NOMO-1 (cell line): ENCODE results near the gene TMEM121B.
"Not testable (repeated sequence)": the region's sequence is repeated elsewhere in the genome, so short reads cannot be mapped to it uniquely, and the experiment has no call there.

Experiments
- DNase-seq, 2 experiments: peaks; one replicate each; lab custom pipeline; 2025; ENCODE audit not compliant: unreplicated experiment in 2 of 2; lab: John Stamatoyannopoulos, UW

The TMEM121B gene

GRCh38 chr22:17121233-17122195 is at the start of gene TMEM121B:
TMEM121B (minus strand) TSS chr22:17121360; CDS start chr22:17121127, 233 bp downstream.
- peak; percentile 24 to 58 for DNase-seq

- no peak for DNase-seq
These were observed 46.3 kb upstream of the TMEM121B start for GRCh38 chr22:17167486-17167885.

- DNase-seq, result no peak
These were observed 43.3 kb upstream of the TMEM121B start for GRCh38 chr22:17164392-17165024.

- DNase-seq, result peak in 1 of 2 experiments; percentile 3
These were observed 41.6 kb upstream of the TMEM121B start for GRCh38 chr22:17162731-17163130.

GRCh38 chr22:17161991-17162390 is 40.8 kb upstream of the TMEM121B start:
- no peak for DNase-seq

GRCh38 chr22:17159504-17159951 is 38.4 kb upstream of the TMEM121B start:
- DNase-seq, result peak in 1 of 2 experiments; percentile 20

GRCh38 chr22:17158568-17159503 is 37.7 kb upstream of the TMEM121B start, which contains the start of gene HDHD5:
HDHD5 (minus strand) TSS chr22:17159277; CDS start chr22:17159251, 26 bp downstream.
- peak; percentile 64 to 84 for DNase-seq

- DNase-seq, result no peak
These were observed 37.0 kb upstream of the TMEM121B start for GRCh38 chr22:17158176-17158567.

GRCh38 chr22:17157714-17158113 is 36.6 kb upstream of the TMEM121B start:
- no peak for DNase-seq

- DNase-seq, result peak in 1 of 2 experiments; percentile 11
These were observed 34.8 kb upstream of the TMEM121B start for GRCh38 chr22:17155941-17156340.

GRCh38 chr22:17152971-17153370 is 31.8 kb upstream of the TMEM121B start:
- DNase-seq, result no peak

GRCh38 chr22:17152340-17152739 is 31.2 kb upstream of the TMEM121B start:
- no peak for DNase-seq

- DNase-seq, result no peak
These were observed 28.1 kb upstream of the TMEM121B start for GRCh38 chr22:17149076-17149815.

- not testable (repeated sequence) for DNase-seq
These were observed 26.3 kb upstream of the TMEM121B start for GRCh38 chr22:17147458-17147857.

- DNase-seq, result no peak
These were observed 24.0 kb upstream of the TMEM121B start for GRCh38 chr22:17145021-17145680.

- DNase-seq, result no peak
These were observed 22.7 kb upstream of the TMEM121B start for GRCh38 chr22:17143826-17144225.

GRCh38 chr22:17143101-17143500 is 21.9 kb upstream of the TMEM121B start:
- DNase-seq, result no peak

- DNase-seq, result no peak
These were observed 19.9 kb upstream of the TMEM121B start for GRCh38 chr22:17140826-17141766.
